Breast epithelium (tissue), 3 donors: ENCODE data around the gene FAM124A.

Source experiments
- CTCF ChIP-seq, 3 donors: fragments of 450-650 bp; IDR thresholded peaks; one replicate each; pipeline ENCODE4 v1.5.1; 2016 to 2017; ENCODE audit warnings: antibody characterized with exemption in 3 of 3, mild to moderate bottlenecking in 3 of 3, moderate library complexity in 3 of 3
- POLR2A ChIP-seq: fragments of 450-650 bp; IDR thresholded peaks from one replicate; pipeline ENCODE4 v1.6.1; 2016; ENCODE audit warnings: antibody characterized with exemption, mild to moderate bottlenecking, moderate library complexity

GRCh38 chr13:51275101-51275500 is 52.9 kb downstream of the FAM124A start:
- TF ChIP-seq CTCF (IDR thresholded peaks at IDR 0.05) (no peak), POLR2A (no peak)
